KMS-11 (cell line): ENCODE measurements around the gene MRPS5.

ENCODE experiments used
- H2AFZ ChIP-seq: fragments of 200-600 bp; sonication (generic); 2 replicates; pipeline ENCODE4 v1.6.1; 2016; ENCODE audit warnings: antibody characterized with exemption, mixed run types, low read depth
- H3K27ac ChIP-seq: fragments of 200-600 bp; sonication (generic); 2 replicates; pipeline ENCODE4 v1.6.1; 2016; ENCODE audit warnings: mild to moderate bottlenecking, mixed run types
- H3K27me3 ChIP-seq: fragments of 200-600 bp; sonication (generic); 2 replicates; pipeline ENCODE4 v1.6.1; 2017; ENCODE audit warnings: mild to moderate bottlenecking, low read depth, mixed run types, moderate library complexity; ENCODE audit not compliant: insufficient read depth
- H3K36me3 ChIP-seq: fragments of 200-600 bp; sonication (generic); 2 replicates; pipeline ENCODE4 v1.6.1; 2017; ENCODE audit warnings: mild to moderate bottlenecking, mixed run types; ENCODE audit not compliant: insufficient read depth
- H3K4me1 ChIP-seq: fragments of 200-600 bp; sonication (generic); 2 replicates; pipeline ENCODE4 v1.6.1; 2016; ENCODE audit warnings: mild to moderate bottlenecking, low read depth, mixed run types; ENCODE audit not compliant: poor library complexity, severe bottlenecking
- H3K4me2 ChIP-seq: fragments of 200-600 bp; sonication (generic); 2 replicates; pipeline ENCODE4 v1.7.0; 2016; ENCODE audit warnings: mild to moderate bottlenecking, mixed run types
- H3K4me3 ChIP-seq: fragments of 200-600 bp; sonication (generic); IDR thresholded peaks from 2 replicates; pipeline ENCODE4 v1.6.1; 2017; ENCODE audit warnings: low read depth, low read length, mixed read lengths; ENCODE audit not compliant: insufficient read depth
- H3K79me2 ChIP-seq: fragments of 200-600 bp; sonication (generic); 2 replicates; pipeline ENCODE4 v1.6.1; 2016; ENCODE audit warnings: low read depth, mixed run types; ENCODE audit not compliant: insufficient read depth
- H3K9ac ChIP-seq: fragments of 200-600 bp; sonication (generic); 2 replicates; pipeline ENCODE4 v1.6.1; 2016; ENCODE audit warnings: mild to moderate bottlenecking, mixed run types
- H4K20me1 ChIP-seq: fragments of 200-600 bp; sonication (generic); 2 replicates; pipeline ENCODE4 v1.6.1; 2016; ENCODE audit warnings: mild to moderate bottlenecking, mixed run types; ENCODE audit not compliant: insufficient read depth
- CTCF ChIP-seq: fragments of 200-600 bp; sonication (generic); conservative IDR thresholded peaks from 2 replicates; pipeline ENCODE4 v1.6.1; 2017; ENCODE audit warnings: low read depth, mild to moderate bottlenecking, antibody characterized with exemption, low read length, moderate library complexity, mixed read lengths

MRPS5 gene

GRCh38 chr2:95113464-95113863, 8.1 kb downstream of the MRPS5 start:
- no peak for TF ChIP-seq CTCF
- H4K20me1 ChIP-seq, result no peaks in the 10 kb centered on the region
- H3K27ac ChIP-seq, result no peak overlapping the region
- H3K79me2 ChIP-seq, result no peaks in the 10 kb centered on the region
- H3K4me3 ChIP-seq, result no peak overlapping the region
- no peak overlapping the region for H3K9ac ChIP-seq
- H3K4me1 ChIP-seq, result no peaks in the 10 kb centered on the region
- peaks cover 5% of the 10 kb centered on the region; the same call in 1 of the 2 replicates for H3K36me3 ChIP-seq
- H3K27me3 ChIP-seq, result no peaks in the 10 kb centered on the region
- no peak overlapping the region for H3K4me2 ChIP-seq
- no peak overlapping the region for H2AFZ ChIP-seq

- H3K4me2 ChIP-seq, result no peak overlapping the region
- H2AFZ ChIP-seq, result no peak overlapping the region
- no peaks in the 10 kb centered on the region for H3K27me3 ChIP-seq
- no peak overlapping the region for H3K4me3 ChIP-seq
- no peaks in the 10 kb centered on the region for H4K20me1 ChIP-seq
- no peak overlapping the region for H3K27ac ChIP-seq
- TF ChIP-seq CTCF, result no peak
- H3K79me2 ChIP-seq, result no peaks in the 10 kb centered on the region
- no peaks in the 10 kb centered on the region for H3K4me1 ChIP-seq
- peaks cover 5% of the 10 kb centered on the region; the same call in 1 of the 2 replicates for H3K36me3 ChIP-seq
- H3K9ac ChIP-seq, result no peak overlapping the region
These were observed 11.2 kb downstream of the MRPS5 start for GRCh38 chr2:95110395-95110794.

GRCh38 chr2:95109260-95109659, 12.3 kb downstream of the MRPS5 start:
- Histone ChIP-seq H3K9ac (no peak overlapping the region), H3K4me2 (no peak overlapping the region), H4K20me1 (no peaks in the 10 kb centered on the region), H2AFZ (no peak overlapping the region), H3K36me3 (no peaks in the 10 kb centered on the region; the same call in 1 of the 2 replicates), H3K27me3 (no peaks in the 10 kb centered on the region), H3K4me3 (no peak overlapping the region), H3K4me1 (no peaks in the 10 kb centered on the region), H3K27ac (no peak overlapping the region), H3K79me2 (no peaks in the 10 kb centered on the region)
- no peak for TF ChIP-seq CTCF

- Histone ChIP-seq H3K4me1 (no peaks in the 10 kb centered on the region), H2AFZ (no peak overlapping the region), H3K79me2 (no peaks in the 10 kb centered on the region), H4K20me1 (no peaks in the 10 kb centered on the region), H3K9ac (no peak overlapping the region), H3K27ac (no peak overlapping the region), H3K27me3 (no peaks in the 10 kb centered on the region), H3K4me3 (no peak overlapping the region), H3K36me3 (no peaks in the 10 kb centered on the region), H3K4me2 (no peak overlapping the region)
- no peak for TF ChIP-seq CTCF
These were observed 15.5 kb downstream of the MRPS5 start for GRCh38 chr2:95106081-95106480.
